Neuronal stem cell (in vitro differentiated cells): Measurements from ENCODE around the gene PLXDC1.

Source experiments
- DNase-seq: peaks from one replicate; pipeline ENCODE4 v3.0.0-alpha.2; 2013; ENCODE audit warnings: low spot score
- H2AFZ ChIP-seq: one replicate; pipeline ENCODE4 v1.6.1; 2013; ENCODE audit warnings: mild to moderate bottlenecking, low read length, inconsistent platforms
- H2AK5ac ChIP-seq: 2 replicates; pipeline ENCODE4 v1.6.1; 2013; ENCODE audit warnings: low read depth, mild to moderate bottlenecking, inconsistent platforms, low read length, moderate library complexity, mixed read lengths
- H2BK120ac ChIP-seq: 2 replicates; pipeline ENCODE4 v1.6.1; 2013; ENCODE audit warnings: low read depth, mild to moderate bottlenecking, inconsistent platforms, low read length, moderate library complexity, mixed read lengths
- H2BK12ac ChIP-seq: one replicate; pipeline ENCODE4 v1.6.1; 2013; ENCODE audit warnings: low read length, inconsistent platforms
- H2BK15ac ChIP-seq: 2 replicates; pipeline ENCODE4 v1.6.1; 2013; ENCODE audit warnings: mild to moderate bottlenecking, low read length, inconsistent platforms, mixed read lengths
- H2BK5ac ChIP-seq: one replicate; pipeline ENCODE4 v1.6.1; 2013; ENCODE audit warnings: inconsistent platforms, mild to moderate bottlenecking, low read length, moderate library complexity
- H3K14ac ChIP-seq: one replicate; pipeline ENCODE4 v1.6.1; 2013; ENCODE audit warnings: low read length, inconsistent platforms
- H3K18ac ChIP-seq: 2 replicates; pipeline ENCODE4 v1.6.1; 2013; ENCODE audit warnings: low read length, inconsistent platforms
- H3K23ac ChIP-seq: 2 replicates; pipeline ENCODE4 v1.6.1; 2013; ENCODE audit warnings: low read depth, mild to moderate bottlenecking, mixed read lengths, low read length, inconsistent platforms; ENCODE audit not compliant: poor library complexity
- H3K27ac ChIP-seq: replicated peaks from 3 replicates; pipeline ENCODE4 v1.5.1; 2013; ENCODE audit warnings: low read length, inconsistent platforms
- H3K27me3 ChIP-seq, 3 experiments: 2 replicates each; pipeline ENCODE4 v1.6.1; 2013; ENCODE audit warnings: low read length in 3 of 3, mild to moderate bottlenecking in 2 of 3, inconsistent platforms in 1 of 3, low read depth in 1 of 3, mixed read lengths in 1 of 3, moderate library complexity in 1 of 3; ENCODE audit not compliant: control insufficient read depth in 3 of 3, insufficient read depth in 3 of 3
- H3K36me3 ChIP-seq, 2 donors: replicated peaks in 1 of 2; 2 replicates each; pipeline ENCODE4 v1.6.1; 2013; ENCODE audit warnings: low read length in 2 of 2; ENCODE audit not compliant: control insufficient read depth in 2 of 2, insufficient read depth in 2 of 2
- H3K4ac ChIP-seq: 2 replicates; pipeline ENCODE4 v1.6.1; 2013; ENCODE audit warnings: inconsistent platforms, mild to moderate bottlenecking, low read length, moderate library complexity
- H3K4me1 ChIP-seq, 2 donors: 1 replicate in 1 of 2; 2 replicates in 1 of 2; pipeline ENCODE4 v1.6.1; 2013; ENCODE audit warnings: low read length in 2 of 2, low read depth in 1 of 2; ENCODE audit not compliant: control insufficient read depth in 2 of 2, insufficient read depth in 1 of 2
- H3K4me2 ChIP-seq: one replicate; pipeline ENCODE4 v1.6.1; 2013; ENCODE audit warnings: mild to moderate bottlenecking, low read length, inconsistent platforms; ENCODE audit not compliant: insufficient read depth, poor library complexity, severe bottlenecking
- H3K4me3 ChIP-seq, 2 donors: 2 replicates each; pipeline ENCODE4 v1.5.1; 2013; ENCODE audit warnings: low read length in 2 of 2, mild to moderate bottlenecking in 2 of 2, inconsistent platforms in 1 of 2, moderate library complexity in 1 of 2
- H3K79me1 ChIP-seq: one replicate; pipeline ENCODE4 v1.6.1; 2013; ENCODE audit warnings: low read depth, mild to moderate bottlenecking, inconsistent platforms, low read length, moderate library complexity
- H3K9ac ChIP-seq: one replicate; pipeline ENCODE4 v1.6.1; 2013; ENCODE audit warnings: mild to moderate bottlenecking, low read depth, low read length, inconsistent platforms; ENCODE audit not compliant: poor library complexity
- H3K9me3 ChIP-seq, 2 donors: replicated peaks in 1 of 2; 2 replicates each; pipeline versions ENCODE3 to v1.6.1; 2013; ENCODE audit warnings: low read length in 2 of 2, mild to moderate bottlenecking in 2 of 2, inconsistent platforms in 1 of 2, low read depth in 1 of 2, mixed read lengths in 1 of 2, moderate library complexity in 1 of 2; ENCODE audit not compliant: control insufficient read depth in 2 of 2, insufficient read depth in 1 of 2
- H4K8ac ChIP-seq: one replicate; pipeline ENCODE4 v1.6.1; 2013; ENCODE audit warnings: low read depth, mild to moderate bottlenecking, inconsistent platforms, low read length, moderate library complexity
- H4K91ac ChIP-seq: one replicate; pipeline ENCODE4 v1.6.1; 2013; ENCODE audit warnings: low read length, low read depth, mild to moderate bottlenecking, inconsistent platforms; ENCODE audit not compliant: poor library complexity
- WGBS, 2 donors: extraction: QIAGEN DNeasy Blood & Tissue Kit; methylation state at CpG; one replicate each; pipeline ENCODE4 v1.1.7; 2013; ENCODE audit warnings: missing lambda C conversion rate in 2 of 2, mixed read lengths in 1 of 2; ENCODE audit not compliant: insufficient read length in 2 of 2, insufficient replicate concordance in 1 of 2; ENCODE audit errors: extremely low coverage in 2 of 2; 5-methylcytosine and 5-hydroxymethylcytosine counted together

PLXDC1 gene

GRCh38 chr17:39096508-39097149 lies 54.8 kb downstream of the PLXDC1 start:
- no peak overlapping the region for H2AFZ ChIP-seq
- H2BK15ac ChIP-seq = no peak overlapping the region
- H2BK12ac ChIP-seq = no peak overlapping the region
- H3K36me3 ChIP-seq = no peaks in the 10 kb centered on the region
- no peak overlapping the region for H3K4me2 ChIP-seq
- no peak overlapping the region for H3K18ac ChIP-seq
- H4K91ac ChIP-seq = no peak overlapping the region
- H3K4me3 ChIP-seq = no peak overlapping the region
- no peak overlapping the region for H3K23ac ChIP-seq
- H3K9ac ChIP-seq = no peak overlapping the region
- H2BK120ac ChIP-seq = no peak overlapping the region
- WGBS, 2 donors = no CpG with 5 or more reads among the region's 10 CpGs
- H3K4me1 ChIP-seq = peaks cover 9 to 18% of the 10 kb centered on the region in 2 donors
- H3K27ac ChIP-seq = no peak overlapping the region
- H3K14ac ChIP-seq = no peak overlapping the region
- H2BK5ac ChIP-seq = no peak overlapping the region
- no peak overlapping the region for H3K4ac ChIP-seq
- peak overlapping the region; percentile 9 for H2AK5ac ChIP-seq
- peaks cover 0 to 19% (median 0%) of the 10 kb centered on the region in 3 experiments for H3K27me3 ChIP-seq
- no peak for DNase-seq
- no peaks in the 10 kb centered on the region for H3K79me1 ChIP-seq
- peaks cover 0 to 2% of the 10 kb centered on the region in 2 donors for H3K9me3 ChIP-seq
- no peak overlapping the region for H4K8ac ChIP-seq

GRCh38 chr17:39095309-39095686 lies 56.1 kb downstream of the PLXDC1 start:
- Histone ChIP-seq H4K91ac (no peak overlapping the region), H3K18ac (no peak overlapping the region), H2BK12ac (no peak overlapping the region), H3K23ac (no peak overlapping the region), H2AFZ (no peak overlapping the region), H3K4me2 (no peak overlapping the region), H3K14ac (no peak overlapping the region), H3K27me3 (peaks cover 0 to 13% (median 0%) of the 10 kb centered on the region in 3 experiments), H3K27ac (no peak overlapping the region), H3K9me3 (peaks cover 0 to 2% of the 10 kb centered on the region in 2 donors), H3K4me3 (no peak overlapping the region), H2BK120ac (no peak overlapping the region), H2BK15ac (no peak overlapping the region), H3K4me1 (peaks cover 9 to 18% of the 10 kb centered on the region in 2 donors), H3K9ac (no peak overlapping the region), H4K8ac (no peak overlapping the region), H3K36me3 (no peaks in the 10 kb centered on the region), H2BK5ac (no peak overlapping the region), H2AK5ac (no peak overlapping the region), H3K79me1 (no peaks in the 10 kb centered on the region), H3K4ac (no peak overlapping the region)
- no CpG with 5 or more reads among the region's 5 CpGs for WGBS, 2 donors
- no peak for DNase-seq

- Histone ChIP-seq H2AFZ (no peak overlapping the region), H2AK5ac (no peak overlapping the region), H2BK15ac (no peak overlapping the region), H2BK120ac (no peak overlapping the region), H3K4me2 (no peak overlapping the region), H3K4me3 (no peak overlapping the region), H3K79me1 (no peaks in the 10 kb centered on the region), H3K4ac (no peak overlapping the region), H4K91ac (no peak overlapping the region), H2BK12ac (no peak overlapping the region), H3K23ac (peak overlapping the region; percentile 2), H4K8ac (no peak overlapping the region), H3K9me3 (peaks cover 0 to 2% of the 10 kb centered on the region in 2 donors), H3K14ac (no peak overlapping the region), H2BK5ac (no peak overlapping the region), H3K18ac (no peak overlapping the region), H3K36me3 (no peaks in the 10 kb centered on the region), H3K9ac (no peak overlapping the region), H3K27me3 (peaks cover 0 to 13% (median 0%) of the 10 kb centered on the region in 3 experiments), H3K27ac (no peak overlapping the region), H3K4me1 (peaks cover 9 to 18% of the 10 kb centered on the region in 2 donors)
- no CpG with 5 or more reads among the region's 8 CpGs for WGBS, 2 donors
- DNase-seq = no peak
Measured at GRCh38 chr17:39094607-39095308, 56.7 kb downstream of the PLXDC1 start.

- no peak for DNase-seq
- H3K9me3 ChIP-seq = peaks cover 0 to 2% of the 10 kb centered on the region in 2 donors
- H3K14ac ChIP-seq = no peak overlapping the region
- H3K36me3 ChIP-seq = no peaks in the 10 kb centered on the region
- no peak overlapping the region for H3K4me2 ChIP-seq
- H3K27me3 ChIP-seq = peaks cover 0 to 5% (median 0%) of the 10 kb centered on the region in 3 experiments
- H2BK5ac ChIP-seq = no peak overlapping the region
- no peak overlapping the region for H3K4ac ChIP-seq
- H3K4me1 ChIP-seq = peaks cover 5 to 9% of the 10 kb centered on the region in 2 donors
- no CpG with 5 or more reads among the region's 6 CpGs for WGBS, 2 donors
- no peak overlapping the region for H2BK120ac ChIP-seq
- no peak overlapping the region for H2BK15ac ChIP-seq
- no peak overlapping the region for H2BK12ac ChIP-seq
- peak overlapping the region; percentile 55 for H2AFZ ChIP-seq
- no peak overlapping the region for H4K8ac ChIP-seq
- no peak overlapping the region for H4K91ac ChIP-seq
- no peak overlapping the region for H3K4me3 ChIP-seq
- H3K9ac ChIP-seq = no peak overlapping the region
- H3K27ac ChIP-seq = no peak overlapping the region
- H3K23ac ChIP-seq = no peak overlapping the region
- no peaks in the 10 kb centered on the region for H3K79me1 ChIP-seq
- H3K18ac ChIP-seq = no peak overlapping the region
- H2AK5ac ChIP-seq = no peak overlapping the region
Measured at GRCh38 chr17:39092692-39093230, 58.7 kb downstream of the PLXDC1 start.
